GM21528 (cell line): ENCODE data around the gene C2orf78.

ENCODE experiments used
- ATAC-seq: cut with Tn5 transposase; IDR thresholded peaks from one replicate; pipeline ENCODE4 v1.9.1; 2021; ENCODE audit warnings: mild to moderate bottlenecking, moderate library complexity; ENCODE audit not compliant: unreplicated experiment, low FRiP score

C2orf78 gene

GRCh38 chr2:73836141-73836943, 52.4 kb downstream of the C2orf78 start:
- no peak for ATAC-seq

GRCh38 chr2:73837847-73838585, 54.0 kb downstream of the C2orf78 start:
- no peak for ATAC-seq

GRCh38 chr2:73838889-73839534, 55.0 kb downstream of the C2orf78 start:
- no peak for ATAC-seq

GRCh38 chr2:73839653-73840411, 55.8 kb downstream of the C2orf78 start:
- ATAC-seq: no peak

- ATAC-seq: no peak
These were observed 58.1 kb downstream of the C2orf78 start for GRCh38 chr2:73841912-73842738.

- no peak for ATAC-seq
These were observed 58.7 kb downstream of the C2orf78 start for GRCh38 chr2:73842739-73843019.

- ATAC-seq: no peak
These were observed 60.1 kb downstream of the C2orf78 start for GRCh38 chr2:73844087-73844486.

GRCh38 chr2:73850009-73850408, 66.0 kb downstream of the C2orf78 start:
- ATAC-seq: no peak

- no peak for ATAC-seq
These were observed 67.3 kb downstream of the C2orf78 start for GRCh38 chr2:73851274-73851673.

- no peak for ATAC-seq
These were observed 68.0 kb downstream of the C2orf78 start for GRCh38 chr2:73852020-73852419.

GRCh38 chr2:73855526-73855925, 71.5 kb downstream of the C2orf78 start:
- ATAC-seq: no peak

GRCh38 chr2:73856214-73856613, 72.2 kb downstream of the C2orf78 start:
- no peak for ATAC-seq

- no peak for ATAC-seq
These were observed 76.0 kb downstream of the C2orf78 start for GRCh38 chr2:73859721-73860586.

- ATAC-seq: no peak
These were observed 79.0 kb downstream of the C2orf78 start for GRCh38 chr2:73862987-73863386.
